GM19467 (cell line): ENCODE data around the gene CRBN.
A peak's percentile ranks its signal among the peaks of the same experiment; 100 is the strongest.

Source experiments
- ATAC-seq: cut with Tn5 transposase; IDR thresholded peaks from one replicate; pipeline ENCODE4 v1.9.1; 2021; ENCODE audit warnings: mild to moderate bottlenecking, moderate library complexity; ENCODE audit not compliant: unreplicated experiment

Gene CRBN

DNA sequence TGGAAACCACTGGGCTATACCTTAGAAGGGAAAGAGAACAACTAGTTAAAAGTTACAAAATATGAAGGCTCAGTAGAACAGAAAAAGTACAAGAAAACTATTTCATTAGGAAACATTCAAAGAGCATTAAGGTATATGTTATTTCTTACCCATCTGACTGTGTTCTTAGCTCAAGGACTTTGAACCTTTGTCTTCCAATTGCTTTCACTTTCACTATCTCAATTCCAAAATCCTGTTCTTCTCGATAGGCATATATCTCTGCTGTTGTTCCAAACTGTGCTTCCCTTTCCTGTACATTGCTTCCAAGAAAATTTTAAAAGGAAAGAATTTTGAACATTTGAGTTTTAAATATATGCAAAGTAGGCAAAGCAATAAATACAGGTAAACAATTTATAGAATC is 6.9 kb downstream of the CRBN start:
- ATAC-seq = no peak

DNA sequence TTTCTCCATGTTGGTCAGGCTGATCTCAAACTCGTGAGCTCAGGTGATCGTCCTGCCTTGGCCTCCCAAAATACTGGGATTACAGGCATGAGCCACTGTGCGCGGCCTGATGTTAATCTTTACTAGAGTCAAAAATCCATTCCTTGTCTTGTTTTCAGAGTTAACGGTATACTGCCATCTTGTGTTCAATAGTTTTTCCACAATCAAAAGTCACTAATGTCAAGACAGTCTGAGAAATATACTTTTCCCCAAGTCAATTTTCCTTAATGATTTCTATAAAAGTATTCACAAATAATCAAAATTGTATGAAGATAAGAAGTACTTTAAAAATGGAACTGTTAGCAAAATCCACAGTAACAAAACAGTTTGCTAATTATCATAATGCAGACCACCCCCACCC is 8.5 kb downstream of the CRBN start:
- ATAC-seq = no peak

DNA sequence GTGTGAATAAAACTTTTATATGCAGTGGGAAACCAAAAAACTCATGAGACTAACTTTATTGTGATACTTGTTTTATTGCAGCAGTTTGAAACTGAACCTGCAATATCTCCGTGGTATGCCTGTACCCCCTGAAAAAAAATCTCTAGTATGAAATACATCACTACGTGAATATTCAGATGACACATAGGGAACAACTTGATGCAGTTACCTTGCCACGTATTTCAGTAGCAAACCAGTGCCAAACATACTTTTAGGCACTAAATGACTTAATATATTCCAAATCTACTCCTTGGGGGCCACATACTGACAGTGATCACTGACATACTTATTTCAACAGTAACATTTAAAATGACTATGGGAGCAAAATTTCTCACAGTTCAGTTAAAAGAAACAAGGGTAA is 13.8 kb downstream of the CRBN start:
- ATAC-seq = no peak

DNA sequence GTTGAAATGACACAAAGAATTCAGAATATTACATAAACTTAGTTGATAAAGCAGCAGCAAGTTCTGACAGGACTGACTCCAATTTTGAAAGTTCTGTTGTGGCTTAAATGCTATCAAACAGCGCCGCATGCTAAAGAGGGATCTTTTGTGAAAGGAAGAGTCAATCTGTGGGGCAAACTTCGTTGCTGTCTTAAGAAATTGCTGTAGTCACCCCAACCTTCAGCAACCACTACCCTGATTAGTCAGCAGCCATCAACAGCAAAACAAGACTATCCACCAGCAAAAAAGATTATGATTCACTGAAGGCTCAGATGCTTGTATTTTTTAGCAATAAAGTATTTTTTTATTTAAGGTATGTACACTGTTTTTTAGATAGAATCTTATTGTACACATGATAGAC is 14.2 kb downstream of the CRBN start:
- ATAC-seq = no peak

DNA sequence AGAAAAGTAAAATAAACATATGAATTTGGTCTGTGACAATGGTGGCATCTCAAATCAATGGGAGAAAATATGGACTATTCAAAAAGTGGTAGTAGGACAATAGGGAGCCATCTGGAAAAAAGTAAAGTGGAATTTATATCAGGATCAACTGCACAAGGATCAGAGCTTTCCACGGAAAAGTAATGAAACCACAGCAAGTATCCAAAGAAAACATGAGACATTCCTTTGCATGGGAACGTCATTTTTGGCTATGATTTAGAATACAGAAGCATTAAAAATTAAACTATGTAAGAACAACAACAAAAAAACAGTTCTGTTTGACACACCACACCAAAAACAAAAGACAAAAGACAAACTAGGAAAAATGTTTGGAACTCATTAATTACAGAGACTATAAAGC is 18.7 kb downstream of the CRBN start:
- ATAC-seq = no peak

DNA sequence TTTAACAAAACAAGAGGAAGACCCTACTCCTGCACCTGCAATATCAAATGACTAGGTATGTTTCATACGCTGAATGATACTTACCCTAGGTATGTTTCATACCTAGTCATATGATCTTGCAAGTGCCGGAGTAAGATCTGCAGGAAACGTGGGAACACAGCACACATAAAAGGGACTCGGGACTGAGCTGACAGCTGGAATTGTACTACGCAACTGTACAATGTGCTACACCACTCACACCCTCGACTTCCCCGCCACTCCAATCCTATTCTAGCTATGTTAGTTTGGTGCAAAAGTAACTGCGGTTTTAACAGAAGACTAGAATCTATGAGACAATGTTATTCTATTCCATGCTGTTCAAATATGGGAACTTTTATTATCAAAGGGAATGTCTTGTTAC is 22.0 kb downstream of the CRBN start:
- ATAC-seq = no peak

DNA sequence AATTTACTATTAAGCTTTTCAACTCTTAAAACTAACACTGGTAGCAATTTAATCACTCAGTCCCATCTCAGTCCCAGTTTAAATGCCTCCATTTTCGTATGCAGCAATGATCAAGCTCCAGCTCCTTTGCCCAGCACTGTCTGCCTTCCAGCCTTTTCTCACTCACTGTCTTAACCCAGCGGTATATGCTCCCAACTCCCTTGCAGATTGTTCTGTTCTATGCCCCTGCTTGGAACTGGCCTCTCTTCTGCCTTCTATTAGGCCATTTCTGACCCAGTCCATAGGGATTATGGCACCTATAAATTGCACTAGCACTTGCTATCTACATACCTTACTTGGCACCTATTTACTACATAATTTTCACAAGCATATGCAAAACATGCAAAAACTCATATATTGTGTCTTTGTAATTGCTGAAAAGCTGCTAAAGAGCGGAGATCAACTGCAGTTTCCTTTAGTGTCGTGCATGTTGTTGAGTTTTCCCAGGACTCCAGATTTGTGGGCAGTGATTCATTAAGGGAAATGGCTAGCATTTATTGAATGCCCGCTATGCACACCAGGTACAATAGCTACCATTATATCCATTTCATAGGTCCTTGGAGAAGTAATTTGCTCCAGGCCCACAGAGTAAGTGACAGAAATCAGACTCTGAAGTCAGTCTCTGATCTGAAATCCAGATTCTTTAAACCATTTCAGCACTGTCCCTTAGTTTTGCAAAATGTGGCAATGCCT is 24.4 kb downstream of the CRBN start:
- no peak for ATAC-seq

DNA sequence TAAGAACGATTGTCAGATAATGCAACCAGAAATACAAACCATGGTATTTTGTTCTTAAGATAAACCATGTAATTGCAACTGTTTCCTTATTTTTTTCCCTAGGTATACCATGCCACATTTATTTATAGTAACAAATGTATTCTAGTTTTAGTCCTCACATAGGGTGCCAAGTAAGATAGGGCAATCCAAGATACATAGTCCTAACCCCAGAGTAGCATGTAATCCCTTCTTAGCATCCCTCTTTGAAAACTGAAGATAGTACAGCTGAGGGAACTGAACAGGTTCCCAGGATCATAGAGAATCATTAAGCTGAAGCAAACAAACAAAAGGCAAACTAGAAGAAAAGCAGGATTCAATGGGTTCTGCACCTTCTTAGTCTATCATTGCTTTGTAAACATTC is 28.0 kb downstream of the CRBN start:
- no peak for ATAC-seq

DNA sequence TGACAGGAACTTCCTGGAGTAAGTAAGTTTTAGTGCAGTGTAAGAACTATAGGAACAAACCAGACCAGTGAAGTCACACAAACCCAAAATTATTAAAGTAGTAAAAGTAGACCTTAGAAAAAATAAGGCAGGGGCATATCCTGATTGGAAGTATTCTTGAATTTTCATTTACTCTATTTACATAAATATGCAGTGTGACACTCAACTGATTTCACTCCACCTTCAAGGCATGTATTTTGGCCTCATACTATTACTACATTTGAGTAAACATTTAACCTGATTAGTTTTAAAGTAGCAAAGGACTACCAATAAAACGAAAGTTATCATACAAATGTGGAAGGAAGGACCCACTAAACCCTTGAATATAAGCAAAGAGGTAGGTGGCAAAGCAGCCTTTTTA is 29.9 kb downstream of the CRBN start:
- no peak for ATAC-seq

DNA sequence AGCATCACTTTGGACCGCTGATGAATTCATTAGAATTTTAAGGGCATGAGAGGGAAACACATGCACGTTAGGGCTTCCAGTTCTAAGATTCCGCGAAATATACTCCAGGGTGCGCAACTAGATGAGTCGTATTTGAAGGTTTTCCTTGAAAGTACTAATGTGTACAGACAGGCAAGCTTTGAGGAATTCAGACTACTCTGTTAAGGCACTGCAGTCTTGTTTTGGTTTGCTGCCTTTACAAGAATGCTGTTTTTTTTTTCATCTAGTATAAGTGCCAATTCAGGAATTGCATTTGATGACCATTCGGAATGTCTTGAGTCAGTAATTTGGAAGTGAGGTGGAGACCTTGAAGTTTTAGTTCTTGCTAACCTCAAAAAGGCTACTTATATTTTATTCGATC is 33.7 kb downstream of the CRBN start:
- no peak for ATAC-seq

DNA sequence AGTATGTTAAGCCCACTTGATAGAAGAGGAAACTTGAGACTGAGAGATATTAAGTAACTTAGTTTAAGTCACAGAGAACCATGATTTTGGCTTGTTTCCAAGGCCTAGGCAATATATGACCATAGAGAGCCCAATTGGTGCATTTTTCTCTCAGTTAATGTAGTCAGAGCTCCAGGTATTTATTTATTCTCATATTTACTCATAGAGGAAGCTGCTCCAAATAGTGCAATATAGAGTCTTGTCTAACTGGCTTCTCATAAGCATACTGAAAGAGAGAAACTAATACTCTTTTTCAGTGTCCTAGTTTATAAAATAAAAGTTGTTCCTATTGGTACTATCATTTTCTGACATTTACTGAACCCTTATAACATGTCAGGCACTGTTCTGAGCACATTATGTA is 37.6 kb downstream of the CRBN start:
- no peak for ATAC-seq

DNA sequence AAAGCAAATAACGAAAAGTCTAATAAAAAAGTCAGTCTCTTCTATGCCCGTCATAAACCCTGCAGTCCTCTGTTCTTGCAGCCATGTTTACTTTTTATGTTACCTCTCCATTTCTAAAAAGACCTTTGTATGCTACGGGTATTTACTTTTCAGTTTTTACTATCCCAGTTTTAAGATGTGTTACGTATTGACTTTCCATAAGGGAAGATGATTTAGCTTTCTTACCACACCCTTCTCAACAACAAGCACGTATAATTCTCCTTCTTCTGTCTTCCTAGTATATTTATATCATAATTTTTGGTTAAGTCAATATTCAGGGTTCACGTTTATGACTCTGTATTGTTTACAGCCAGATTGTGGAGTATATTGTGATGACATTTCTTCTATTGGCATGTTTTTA is 42.0 kb downstream of the CRBN start:
- ATAC-seq = no peak

DNA sequence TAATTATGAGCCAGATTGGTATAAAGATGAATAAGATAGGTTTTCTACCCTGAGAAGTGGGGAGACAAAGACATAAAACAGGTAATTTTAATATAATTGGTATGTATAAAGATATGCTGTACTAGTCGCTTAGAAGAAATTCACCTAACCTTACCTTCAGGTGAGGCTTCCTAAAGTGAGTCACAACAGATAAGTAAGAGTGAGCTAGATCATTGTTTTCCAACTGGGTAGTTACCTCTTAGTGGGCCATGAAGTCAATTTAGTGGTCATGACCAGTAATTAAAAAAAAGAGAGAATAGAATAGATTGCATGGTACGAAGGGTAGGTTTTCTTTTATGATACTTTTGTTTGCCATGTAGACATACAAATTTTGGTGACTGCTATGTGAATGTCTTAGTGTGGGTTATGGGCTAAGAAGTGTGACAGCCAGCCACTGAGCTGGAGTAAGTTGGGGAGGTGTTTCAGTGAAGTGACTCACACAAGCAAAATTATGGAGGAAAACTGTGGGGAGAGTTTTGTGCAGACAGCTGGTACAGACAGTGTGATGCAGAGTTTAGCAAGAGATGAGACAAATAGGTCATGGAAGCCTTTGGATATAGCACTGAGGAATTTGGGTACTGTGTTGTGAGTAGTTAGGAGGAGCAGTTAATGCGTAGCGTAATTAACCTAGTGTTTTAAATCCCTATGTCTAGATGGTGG is 44.6 kb downstream of the CRBN start:
- no peak for ATAC-seq

DNA sequence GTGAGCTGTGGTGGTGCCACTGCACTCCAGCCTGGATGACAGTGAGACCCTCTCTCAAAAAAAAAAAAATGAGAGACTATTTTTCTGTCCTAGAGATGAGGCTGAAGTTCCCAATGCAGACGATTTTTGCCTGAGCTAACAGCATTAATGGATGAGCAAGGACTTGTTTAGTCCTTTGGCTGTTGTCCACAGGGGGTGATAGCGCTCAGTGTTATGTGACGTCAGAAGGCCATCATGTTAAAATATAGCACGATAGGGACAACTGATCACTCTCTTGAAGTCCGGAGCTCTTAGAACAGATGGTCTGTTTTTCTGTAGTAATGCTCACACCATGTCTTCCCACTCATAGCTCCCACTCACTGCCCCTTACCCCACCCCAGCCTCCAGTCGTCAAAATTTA is 46.0 kb downstream of the CRBN start:
- ATAC-seq = no peak

DNA sequence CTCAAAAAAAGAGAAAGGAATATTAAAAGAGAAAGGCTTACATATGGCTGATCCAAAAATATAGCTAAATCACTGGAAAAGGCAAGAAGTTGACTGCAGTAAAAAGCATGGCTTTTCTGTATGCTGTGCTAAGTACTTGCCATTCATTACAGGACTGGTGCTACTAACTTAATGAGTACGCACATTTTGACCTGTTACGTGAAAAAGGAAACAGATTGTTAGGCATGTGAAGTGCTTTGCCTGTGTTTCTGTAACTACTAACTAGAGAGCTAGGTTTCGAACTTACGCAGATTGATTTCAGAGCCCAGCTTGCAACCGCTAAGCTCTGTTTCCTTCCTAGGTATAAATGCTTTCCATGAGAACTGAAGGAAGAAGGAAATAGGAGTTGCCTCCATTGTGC is 49.9 kb downstream of the CRBN start:
- ATAC-seq = no peak

DNA sequence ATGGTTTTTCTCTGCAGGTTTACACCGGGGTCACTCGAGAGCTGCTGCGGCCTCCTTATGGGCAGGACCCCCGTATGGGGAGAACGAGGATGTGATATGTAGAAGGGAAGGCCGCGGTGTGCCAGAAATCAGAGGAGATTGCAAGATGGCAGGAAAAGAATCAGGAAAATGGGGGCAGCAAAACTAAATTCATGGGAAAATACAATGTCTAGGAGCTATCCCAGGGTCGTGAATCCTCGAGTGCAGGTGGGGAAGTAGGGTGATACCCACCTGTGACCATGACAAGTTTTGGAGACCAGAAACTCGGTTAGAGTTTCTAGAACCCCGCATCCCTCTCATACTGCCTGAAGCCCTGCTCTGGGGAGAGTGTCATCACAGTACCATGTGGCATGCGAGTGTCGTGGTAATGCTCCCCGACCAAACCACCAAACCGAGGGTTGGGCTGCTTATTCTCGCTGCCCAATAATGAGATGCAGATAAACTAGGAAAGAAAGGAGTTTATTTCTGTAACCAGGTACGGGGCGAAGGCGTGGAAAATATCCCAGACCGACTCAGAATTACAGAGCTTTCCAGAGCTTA is 52.0 kb downstream of the CRBN start:
- ATAC-seq = no peak

DNA sequence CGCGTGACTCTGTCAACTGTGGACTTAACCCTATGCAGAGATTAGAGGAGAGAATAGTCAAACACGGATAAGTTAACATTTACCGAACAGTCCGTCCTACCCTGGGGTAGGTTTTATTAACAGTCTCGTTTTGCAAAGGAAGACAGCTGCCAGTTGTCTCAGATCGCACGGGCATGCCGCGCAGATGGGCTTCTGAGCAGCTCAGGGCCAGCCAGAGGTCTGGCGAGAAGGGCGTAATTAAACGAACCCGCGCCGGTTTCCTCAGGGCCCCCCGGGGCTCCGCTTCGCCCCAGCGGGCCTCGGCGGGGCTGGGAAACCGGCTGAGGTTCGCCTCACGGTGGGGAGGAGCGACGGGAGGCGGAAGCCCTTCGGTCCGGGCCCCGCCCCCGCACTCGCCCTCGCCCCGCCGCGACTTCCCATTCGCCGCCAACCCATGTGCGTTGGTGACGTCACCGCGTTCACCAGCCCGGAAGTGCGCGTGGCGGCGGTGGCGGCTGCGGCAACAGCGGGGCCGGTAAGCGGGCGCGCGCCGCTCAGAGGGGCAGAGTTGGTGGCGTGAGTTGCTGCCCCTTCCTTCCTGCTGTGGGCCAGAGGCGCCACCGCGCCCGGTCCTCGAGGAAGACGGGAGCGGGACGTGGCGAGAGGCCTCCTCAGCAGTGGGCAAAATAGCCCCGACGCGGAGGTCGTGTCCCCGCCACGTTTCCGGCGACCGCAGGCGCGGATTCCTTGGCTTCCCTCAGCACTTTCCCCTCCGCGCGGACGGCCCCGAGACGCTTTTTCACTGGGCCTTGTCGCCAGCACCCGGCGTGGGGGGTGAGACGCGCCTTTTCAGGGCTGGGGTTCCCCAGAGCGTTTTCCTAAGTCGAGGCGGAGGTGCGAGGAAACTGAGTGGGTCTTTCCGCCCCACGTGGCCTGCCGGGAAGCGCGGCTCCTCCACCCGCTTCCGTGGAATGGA is 52.7 kb downstream of the CRBN start, which contains the start of gene TRNT1:
Gene TRNT1, plus strand, starts transcription at position 464 of the 955 bp plus-strand sequence. CDS start 2,101 bp downstream, outside the sequence.
- ATAC-seq = peak; percentile 97

DNA sequence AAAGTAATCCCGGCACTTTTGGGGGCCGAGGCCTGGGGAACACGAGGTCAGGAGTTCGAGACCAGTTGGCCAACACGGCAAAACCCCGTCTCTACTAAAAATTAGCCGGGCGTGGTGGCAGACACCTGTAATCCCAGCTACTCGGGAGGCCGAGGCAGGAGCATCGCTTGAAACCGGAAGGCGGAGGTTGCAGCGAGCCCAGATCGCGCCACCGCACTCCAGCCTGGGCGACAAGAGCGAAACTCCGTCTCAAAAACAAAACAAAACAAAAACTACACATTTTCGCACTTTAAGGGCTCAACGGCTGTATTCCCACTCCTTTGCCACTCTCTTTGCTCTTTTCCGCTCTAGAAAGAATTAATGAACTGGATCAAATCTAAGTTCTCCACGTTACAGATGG is 53.5 kb downstream of the CRBN start:
- ATAC-seq = no peak

DNA sequence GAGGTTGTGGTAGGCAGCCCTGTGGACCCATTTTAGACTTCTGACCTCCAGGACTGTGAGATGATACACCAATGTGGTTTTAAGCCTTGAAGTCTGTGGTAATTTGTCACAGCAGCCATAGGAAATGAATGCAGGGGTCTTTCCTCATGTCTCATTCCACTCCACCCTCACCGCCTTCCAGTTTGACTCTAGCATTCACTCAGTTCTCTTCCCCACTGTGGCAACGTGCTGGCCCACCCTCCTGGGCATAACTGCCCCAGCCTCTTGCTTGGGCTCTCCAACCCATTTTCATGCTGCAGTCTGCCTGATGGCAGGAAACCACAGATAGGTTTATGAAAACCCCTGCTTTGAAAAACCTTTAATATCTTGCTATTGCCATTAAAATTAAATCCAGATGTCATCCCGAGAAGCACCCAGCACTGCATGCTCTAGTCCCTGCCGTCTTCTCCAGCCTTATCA is 60.1 kb downstream of the CRBN start:
- no peak for ATAC-seq

DNA sequence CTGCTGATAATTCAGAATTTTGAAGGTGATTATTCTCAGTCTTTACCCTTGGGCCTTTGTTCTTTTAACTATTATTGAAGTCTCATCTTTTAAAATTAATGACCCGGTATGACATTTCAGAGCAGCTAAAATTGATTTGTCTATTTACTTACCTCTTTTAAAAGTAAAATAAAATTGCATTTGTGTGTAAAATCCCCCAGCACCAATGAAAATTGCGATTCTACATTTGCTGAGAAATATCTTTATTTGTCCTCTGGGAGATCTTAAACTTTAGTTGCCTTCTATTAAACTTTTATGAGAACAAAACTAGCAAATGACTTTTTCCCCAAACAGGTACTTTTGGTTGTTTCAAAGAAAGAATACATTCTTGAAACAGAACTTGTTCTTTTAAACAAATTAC is 61.8 kb downstream of the CRBN start:
- no peak for ATAC-seq
